HCT116 (cell line): ENCODE data around the gene EVX2. TPM values are rescaled to one million over a fixed set of nuclear protein-coding genes. Genes with fewer than 3 reads are reported as not detected.

ENCODE experiments used
- ATAC-seq: fragments of 200-7000 bp; cut with Tn5 transposase; 2 replicates; pipeline ENCODE4 v1.9.1; 2020; ENCODE audit warnings: mild to moderate bottlenecking, moderate library complexity
- BruUV-seq: library from RNA; stranded (reverse); fragments of 400-500 nt; replicated peaks from 2 replicates; lab custom pipeline; 2021; lab: Mats Ljungman, UMichigan
- CTCF ChIA-PET: fragments of 300-600 bp; sonication (Branson Sonifier 250); formaldehyde crosslinking; loops from one replicate; lab custom pipeline; 2021; ENCODE audit warnings: antibody characterized with exemption; lab: Charles Lee
- POLR2A ChIA-PET: fragments of 300-600, 350-600 bp; sonication (Branson Sonifier 250); formaldehyde crosslinking; loops from one replicate; lab custom pipeline; 2021; ENCODE audit warnings: antibody characterized with exemption; lab: Charles Lee
- RAD21 ChIA-PET, 2 experiments: fragments of 300-600 bp; sonication (Branson Sonifier 250); formaldehyde crosslinking; loops; one replicate each; lab custom pipeline; 2023; ENCODE audit warnings: low total read pairs in 2 of 2; ENCODE audit not compliant: uncharacterized antibody in 2 of 2, unreplicated experiment in 2 of 2, low non-redundant PET in 1 of 2; lab: Charles Lee
- DNase-seq: peaks from one replicate; pipeline ENCODE4 v3.0.0-alpha.2; 2010; ENCODE audit warnings: low read depth, low spot score
- H2AFZ ChIP-seq: fragments of 200-600 bp; shearing (Covaris generic), sonication (generic); 2 replicates; pipeline ENCODE4 v1.6.1; 2017; ENCODE audit warnings: low read depth, mixed run types, mixed read lengths, antibody characterized with exemption, low read length; ENCODE audit not compliant: poor library complexity, severe bottlenecking
- H3K27ac ChIP-seq: 2 replicates; pipeline ENCODE4 v1.5.1; 2012; ENCODE audit warnings: low read depth, low read length
- H3K27me3 ChIP-seq: fragments of 200-600 bp; sonication (generic); 2 replicates; pipeline ENCODE4 v1.6.1; 2016; ENCODE audit warnings: mixed run types, low read length, mixed read lengths; ENCODE audit not compliant: insufficient read depth
- H3K36me3 ChIP-seq, 2 experiments: fragments of 200-500 bp in 1 of 2; fragments of 200-600 bp in 1 of 2; sonication (Bioruptor generic) in 1 of 2; sonication (generic) in 1 of 2; 2 replicates each; pipeline versions ENCODE4 v1.5.1 to v1.6.1; 2014 to 2016; ENCODE audit warnings: low read length in 2 of 2, inconsistent platforms in 1 of 2, mixed read lengths in 1 of 2, mixed run types in 1 of 2; ENCODE audit not compliant: insufficient read depth in 2 of 2, control insufficient read depth in 1 of 2
- H3K4me1 ChIP-seq, 2 experiments: fragments of 200-600 bp in 1 of 2; sonication (generic) in 1 of 2; 2 replicates each; pipeline versions ENCODE4 v1.5.1 to v1.6.1; 2012 to 2017; ENCODE audit warnings: low read length in 2 of 2, inconsistent platforms in 1 of 2, mild to moderate bottlenecking in 1 of 2, mixed read lengths in 1 of 2, mixed run types in 1 of 2, moderate library complexity in 1 of 2; ENCODE audit not compliant: insufficient read depth in 2 of 2, control insufficient read depth in 1 of 2
- H3K4me2 ChIP-seq: fragments of 200-600 bp; sonication (generic); 2 replicates; pipeline ENCODE4 v1.6.1; 2017; ENCODE audit warnings: mixed run types, low read length, mixed read lengths
- H3K4me3 ChIP-seq, 2 experiments: fragments of 200-600 bp in 1 of 2; sonication (generic) in 1 of 2; replicated peaks in 1 of 2; 2 replicates each; pipeline ENCODE4 v1.5.1; 2011 to 2016; ENCODE audit warnings: low read length in 2 of 2, control low read depth in 1 of 2, low read depth in 1 of 2, mild to moderate bottlenecking in 1 of 2, mixed read lengths in 1 of 2, mixed run types in 1 of 2
- H3K79me2 ChIP-seq: fragments of 200-600 bp; sonication (generic); 2 replicates; pipeline ENCODE4 v1.6.1; 2017; ENCODE audit warnings: mild to moderate bottlenecking, mixed run types, low read length, moderate library complexity, mixed read lengths; ENCODE audit not compliant: insufficient read depth
- H3K9ac ChIP-seq: fragments of 200-600 bp; sonication (generic); 2 replicates; pipeline ENCODE4 v1.6.1; 2016; ENCODE audit warnings: low read length, mixed read lengths
- H3K9me2 ChIP-seq: fragments of 200-600 bp; sonication (generic), shearing (Covaris generic); 2 replicates; pipeline ENCODE4 v1.6.1; 2017; ENCODE audit warnings: mixed run types, mild to moderate bottlenecking, moderate library complexity; ENCODE audit not compliant: insufficient read depth
- H3K9me3 ChIP-seq, 2 experiments: fragments of 200-500 bp in 1 of 2; fragments of 200-600 bp in 1 of 2; sonication (Bioruptor generic) in 1 of 2; sonication (generic) in 1 of 2; 2 replicates each; pipeline ENCODE4 v1.6.1; 2014 to 2017; ENCODE audit warnings: low read length in 2 of 2, mixed read lengths in 2 of 2, inconsistent platforms in 1 of 2, low read depth in 1 of 2, mild to moderate bottlenecking in 1 of 2, mixed run types in 1 of 2, moderate library complexity in 1 of 2; ENCODE audit not compliant: control insufficient read depth in 1 of 2, insufficient read depth in 1 of 2
- H4K20me1 ChIP-seq: fragments of 200-600 bp; sonication (generic), shearing (Covaris generic); 2 replicates; pipeline ENCODE4 v1.6.1; 2017; ENCODE audit warnings: mixed run types, mild to moderate bottlenecking, moderate library complexity; ENCODE audit not compliant: insufficient read depth
- EGR1 ChIP-seq: IDR thresholded peaks from 2 replicates; pipeline ENCODE4 v1.6.1; 2012; ENCODE audit warnings: low read depth
- JUND ChIP-seq: IDR thresholded peaks from 2 replicates; pipeline ENCODE4 v1.6.1; 2012
- REST ChIP-seq: IDR thresholded peaks from 2 replicates; pipeline ENCODE4 v1.6.1; 2012; ENCODE audit warnings: low read depth
- SRF ChIP-seq: IDR thresholded peaks from 2 replicates; pipeline ENCODE4 v1.6.1; 2012; ENCODE audit warnings: low read depth
- ZBTB33 ChIP-seq: IDR thresholded peaks from 2 replicates; pipeline ENCODE4 v1.6.1; 2011; ENCODE audit warnings: mild to moderate bottlenecking, low read length, moderate library complexity; ENCODE audit not compliant: insufficient replicate concordance; ENCODE audit errors: extremely low read depth
- intact Hi-C: fragments of 100-400 bp; cut with micrococcal nuclease; formaldehyde crosslinking; loops from 2 replicates; pipeline ENCODE4 v1.10.0; 2022
- total RNA-seq: library from RNA; stranded (reverse); gene quantifications from one replicate; pipeline ENCODE4 v1.2.1, GENCODE V29; 2021; ENCODE audit not compliant: unreplicated experiment

The EVX2 gene
- total RNA-seq, 1 experiment from 2014 or later, result not detected

GRCh38 chr2:176039375-176039774 is 44.4 kb downstream of the EVX2 start:
- DNase-seq (no peak), ATAC-seq (no peak)
- ChIA-PET CTCF (no interaction called here), POLR2A (no interaction called here), RAD21 (no interaction called here)
- Histone ChIP-seq H3K36me3 (no peaks in the 10 kb centered on the region), H3K9me2 (no peaks in the 10 kb centered on the region), H3K4me3 (no peak overlapping the region), H3K79me2 (no peaks in the 10 kb centered on the region), H3K9me3 (no peaks in the 10 kb centered on the region), H2AFZ (no peak overlapping the region), H3K9ac (no peak overlapping the region), H3K4me1 (no peaks in the 10 kb centered on the region), H4K20me1 (no peaks in the 10 kb centered on the region), H3K4me2 (no peak overlapping the region), H3K27me3 (no peaks in the 10 kb centered on the region), H3K27ac (no peak overlapping the region)
- BruUV-seq, result no TSS peak
- intact Hi-C loops, result no loop called here
- TF ChIP-seq EGR1, result no peak
- no peak for TF ChIP-seq JUND
- TF ChIP-seq SRF, result no peak
- TF ChIP-seq ZBTB33, result no peak
- TF ChIP-seq REST, result no peak
